Measurements from ENCODE around the gene MGLL.

The MGLL gene

DNA sequence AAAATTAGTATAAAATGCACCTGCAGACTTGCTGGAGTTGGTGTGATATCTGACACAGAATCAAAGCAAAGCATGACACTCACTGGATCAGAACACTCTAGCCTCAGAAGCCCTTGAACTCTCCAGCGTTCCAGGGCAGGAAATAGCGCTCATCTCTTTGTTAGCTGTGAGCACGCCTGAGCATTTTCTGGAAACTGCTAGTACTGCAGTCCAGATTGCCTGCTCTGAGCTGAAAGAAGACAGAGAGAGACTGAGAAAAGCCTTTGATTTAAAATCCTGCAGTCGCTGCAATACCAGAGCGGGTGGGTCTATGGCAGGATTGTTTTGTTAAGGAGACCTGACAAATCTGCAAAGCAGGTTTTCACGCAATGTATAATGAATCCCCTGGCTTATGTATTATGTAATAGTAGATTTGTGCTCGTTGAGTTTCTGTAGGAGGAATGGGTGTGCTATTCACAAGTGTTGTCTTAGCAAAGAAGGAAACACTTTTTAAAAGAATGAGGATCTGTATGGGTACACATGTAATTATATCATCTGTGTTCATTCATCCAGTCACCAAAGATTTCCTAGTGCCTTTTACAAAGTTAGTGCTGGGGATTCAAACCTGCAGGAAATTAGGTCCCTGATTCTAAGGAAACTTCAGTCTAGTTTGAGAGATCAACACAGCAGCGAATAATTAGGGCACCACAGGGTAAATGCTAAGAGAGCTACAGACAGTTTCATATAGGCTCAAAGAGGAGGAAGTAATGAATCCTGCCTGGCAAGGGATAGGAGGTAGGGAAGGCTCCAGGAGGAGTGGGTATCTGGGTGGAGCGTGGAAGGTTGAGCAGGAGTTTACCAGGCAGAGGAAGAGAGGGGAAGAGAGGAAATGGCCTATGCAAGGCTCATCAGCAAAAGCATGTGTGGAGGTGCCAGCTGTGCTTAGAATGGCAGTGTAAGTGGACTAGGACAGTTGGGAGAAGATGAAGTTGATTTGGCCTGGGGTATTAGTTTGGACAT, 26.1 kb upstream of the MGLL start:
- H3K27me3 ChIP-seq (ENCODE audit: insufficient read depth, poor library complexity, severe bottlenecking): no peaks in the 10 kb centered on the region
- H3K27ac ChIP-seq (replicated peaks): no peak overlapping the region
- TF ChIP-seq, protein P1, sequence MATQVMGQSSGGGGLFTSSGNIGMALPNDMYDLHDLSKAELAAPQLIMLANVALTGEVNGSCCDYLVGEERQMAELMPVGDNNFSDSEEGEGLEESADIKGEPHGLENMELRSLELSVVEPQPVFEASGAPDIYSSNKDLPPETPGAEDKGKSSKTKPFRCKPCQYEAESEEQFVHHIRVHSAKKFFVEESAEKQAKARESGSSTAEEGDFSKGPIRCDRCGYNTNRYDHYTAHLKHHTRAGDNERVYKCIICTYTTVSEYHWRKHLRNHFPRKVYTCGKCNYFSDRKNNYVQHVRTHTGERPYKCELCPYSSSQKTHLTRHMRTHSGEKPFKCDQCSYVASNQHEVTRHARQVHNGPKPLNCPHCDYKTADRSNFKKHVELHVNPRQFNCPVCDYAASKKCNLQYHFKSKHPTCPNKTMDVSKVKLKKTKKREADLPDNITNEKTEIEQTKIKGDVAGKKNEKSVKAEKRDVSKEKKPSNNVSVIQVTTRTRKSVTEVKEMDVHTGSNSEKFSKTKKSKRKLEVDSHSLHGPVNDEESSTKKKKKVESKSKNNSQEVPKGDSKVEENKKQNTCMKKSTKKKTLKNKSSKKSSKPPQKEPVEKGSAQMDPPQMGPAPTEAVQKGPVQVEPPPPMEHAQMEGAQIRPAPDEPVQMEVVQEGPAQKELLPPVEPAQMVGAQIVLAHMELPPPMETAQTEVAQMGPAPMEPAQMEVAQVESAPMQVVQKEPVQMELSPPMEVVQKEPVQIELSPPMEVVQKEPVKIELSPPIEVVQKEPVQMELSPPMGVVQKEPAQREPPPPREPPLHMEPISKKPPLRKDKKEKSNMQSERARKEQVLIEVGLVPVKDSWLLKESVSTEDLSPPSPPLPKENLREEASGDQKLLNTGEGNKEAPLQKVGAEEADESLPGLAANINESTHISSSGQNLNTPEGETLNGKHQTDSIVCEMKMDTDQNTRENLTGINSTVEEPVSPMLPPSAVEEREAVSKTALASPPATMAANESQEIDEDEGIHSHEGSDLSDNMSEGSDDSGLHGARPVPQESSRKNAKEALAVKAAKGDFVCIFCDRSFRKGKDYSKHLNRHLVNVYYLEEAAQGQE (IDR thresholded peaks at IDR 0.05; ENCODE audit: insufficient replicate concordance, low read depth): no peak
- no peak for DNase-seq (ENCODE audit: low read depth in 1 of 2, low spot score in 1 of 2)
- no peak overlapping the region for H3K4me3 ChIP-seq (replicated peaks; ENCODE audit: insufficient read depth, low read length)

DNA sequence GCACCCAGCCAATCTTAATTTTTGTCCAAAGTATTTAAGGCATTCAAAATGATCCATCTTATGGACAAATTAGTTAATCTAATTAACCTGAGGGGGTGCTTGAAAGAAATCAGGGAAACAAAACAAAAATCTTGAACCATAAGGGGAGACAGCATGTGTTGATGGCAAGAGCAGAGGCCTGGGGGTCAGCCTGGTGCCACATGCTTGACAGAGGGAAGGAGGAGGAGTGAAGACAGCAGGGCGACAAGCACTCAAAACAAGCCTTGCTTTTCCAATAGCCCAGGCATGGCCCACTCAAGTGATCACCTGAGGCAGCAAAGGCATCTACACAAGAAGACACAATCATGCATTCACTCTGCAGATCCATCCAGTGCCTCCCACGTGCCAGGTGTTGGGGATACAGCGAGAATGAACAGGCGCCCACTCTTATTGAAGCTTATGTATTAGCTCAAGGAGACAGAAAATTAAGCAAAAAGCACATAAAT, 25.0 kb upstream of the MGLL start:
- Histone ChIP-seq H3K27me3 (ENCODE audit: insufficient read depth, poor library complexity, severe bottlenecking) (no peaks in the 10 kb centered on the region), H3K27ac (replicated peaks) (no peak overlapping the region), H3K4me3 (replicated peaks; ENCODE audit: insufficient read depth, low read length) (no peak overlapping the region)
- DNase-seq (ENCODE audit: low read depth in 1 of 2, low spot score in 1 of 2): no peak
- TF ChIP-seq, protein P1 (IDR thresholded peaks at IDR 0.05; ENCODE audit: insufficient replicate concordance, low read depth): no peak
- TF ChIP-seq GABPA (IDR thresholded peaks at IDR 0.05; ENCODE audit: low read depth) (no peak), POLR2AphosphoS5 (IDR thresholded peaks at IDR 0.05; ENCODE audit: low read depth) (no peak), SPI1 (IDR thresholded peaks at IDR 0.05; ENCODE audit: borderline replicate concordance, low read depth) (no peak)
- TF ChIP-seq, protein P2, sequence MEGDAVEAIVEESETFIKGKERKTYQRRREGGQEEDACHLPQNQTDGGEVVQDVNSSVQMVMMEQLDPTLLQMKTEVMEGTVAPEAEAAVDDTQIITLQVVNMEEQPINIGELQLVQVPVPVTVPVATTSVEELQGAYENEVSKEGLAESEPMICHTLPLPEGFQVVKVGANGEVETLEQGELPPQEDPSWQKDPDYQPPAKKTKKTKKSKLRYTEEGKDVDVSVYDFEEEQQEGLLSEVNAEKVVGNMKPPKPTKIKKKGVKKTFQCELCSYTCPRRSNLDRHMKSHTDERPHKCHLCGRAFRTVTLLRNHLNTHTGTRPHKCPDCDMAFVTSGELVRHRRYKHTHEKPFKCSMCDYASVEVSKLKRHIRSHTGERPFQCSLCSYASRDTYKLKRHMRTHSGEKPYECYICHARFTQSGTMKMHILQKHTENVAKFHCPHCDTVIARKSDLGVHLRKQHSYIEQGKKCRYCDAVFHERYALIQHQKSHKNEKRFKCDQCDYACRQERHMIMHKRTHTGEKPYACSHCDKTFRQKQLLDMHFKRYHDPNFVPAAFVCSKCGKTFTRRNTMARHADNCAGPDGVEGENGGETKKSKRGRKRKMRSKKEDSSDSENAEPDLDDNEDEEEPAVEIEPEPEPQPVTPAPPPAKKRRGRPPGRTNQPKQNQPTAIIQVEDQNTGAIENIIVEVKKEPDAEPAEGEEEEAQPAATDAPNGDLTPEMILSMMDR (IDR thresholded peaks at IDR 0.05; ENCODE audit: insufficient read depth, low read length): no peak

DNA sequence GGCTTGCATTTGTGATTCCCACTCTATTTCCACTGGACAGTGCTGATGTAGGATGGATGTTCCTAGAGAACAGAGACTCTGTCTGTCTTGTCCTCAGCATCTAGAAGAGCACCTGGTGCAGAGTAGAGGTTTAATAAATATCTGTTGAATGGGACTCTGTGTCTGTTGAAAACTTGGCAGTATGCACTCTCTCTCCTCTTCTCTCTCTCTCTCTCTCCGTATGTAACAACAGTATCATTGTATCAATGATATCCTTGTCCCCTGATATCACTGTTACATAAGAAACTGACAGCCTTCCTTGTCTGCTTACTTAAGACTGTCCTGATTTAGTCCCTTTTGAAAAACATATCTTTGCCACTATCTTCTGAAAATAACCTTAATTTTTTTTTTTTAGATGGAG, 24.3 kb upstream of the MGLL start:
- TF ChIP-seq, protein P2 (IDR thresholded peaks at IDR 0.05; ENCODE audit: insufficient read depth, low read length): no peak
- TF ChIP-seq GABPA (IDR thresholded peaks at IDR 0.05; ENCODE audit: low read depth) (no peak), SPI1 (IDR thresholded peaks at IDR 0.05; ENCODE audit: borderline replicate concordance, low read depth) (no peak), POLR2AphosphoS5 (IDR thresholded peaks at IDR 0.05; ENCODE audit: low read depth) (no peak)
- TF ChIP-seq, protein P1 (IDR thresholded peaks at IDR 0.05; ENCODE audit: insufficient replicate concordance, low read depth): no peak
- Histone ChIP-seq H3K27ac (replicated peaks) (no peak overlapping the region), H3K4me3 (replicated peaks; ENCODE audit: insufficient read depth, low read length) (no peak overlapping the region), H3K27me3 (ENCODE audit: insufficient read depth, poor library complexity, severe bottlenecking) (no peaks in the 10 kb centered on the region)
- DNase-seq (ENCODE audit: low read depth in 1 of 2, low spot score in 1 of 2): no peak

All from HL-60 (cell line).